Activated CD4-positive, alpha-beta memory T cell treated with anti-CD3 and anti-CD28 coated beads, Interleukin-2, amount 10 ng/mL, durations not matched to agents 7 days and 5 days (primary cell): ENCODE data around the gene PHOSPHO2. TPM values are rescaled to one million over a fixed set of nuclear protein-coding genes. Genes with fewer than 3 reads are reported as not detected.

Experiments used
- total RNA-seq, 2 experiments: library from RNA; stranded (reverse); gene quantifications; one replicate each; pipeline ENCODE4 v1.2.3, GENCODE V29; 2021

Gene PHOSPHO2
- total RNA-seq, 2 experiments from 2014 or later: 2.8 to 3.4 TPM

Other genes starting within 250 kb of the PHOSPHO2 start
- 1 to 10 TPM in 1 of 2 experiments, under 1 TPM in 1; 0.90 to 1.1 TPM for gene BBS5, start 215.0 kb upstream of the PHOSPHO2 start, total RNA-seq
- gene KLHL41, start 184.8 kb upstream of the PHOSPHO2 start, total RNA-seq: not detected
- gene FASTKD1, start 120.6 kb upstream of the PHOSPHO2 start, total RNA-seq: 10 to 100 TPM; 35.4 to 36.2 TPM
- gene PPIG, start 110.1 kb upstream of the PHOSPHO2 start, total RNA-seq: 10 to 100 TPM; 48.8 to 49.6 TPM
- gene CFAP210, start 64 bp upstream of the PHOSPHO2 start, total RNA-seq: not detected
- 1 to 10 TPM; 2.3 to 2.8 TPM for gene KLHL23, start 39.4 kb downstream of the PHOSPHO2 start, total RNA-seq
- gene SSB, start 104.4 kb downstream of the PHOSPHO2 start, total RNA-seq: 10 to 100 TPM; 81.6 to 85.4 TPM
- 10 to 100 TPM; 63.4 to 63.6 TPM for gene METTL5, start 130.4 kb downstream of the PHOSPHO2 start, total RNA-seq
- gene UBR3, start 133.0 kb downstream of the PHOSPHO2 start, total RNA-seq: 10 to 100 TPM; 19.7 to 19.8 TPM